DOHH2 (cell line): ENCODE results near the gene HDAC6.

Experiments used
- H3F3A ChIP-seq: fragments of 200-600 bp; sonication (generic), shearing (Covaris generic); 2 replicates; pipeline ENCODE4 v1.6.0; 2016; ENCODE audit warnings: antibody characterized with exemption, mild to moderate bottlenecking; ENCODE audit not compliant: control insufficient read depth, insufficient read depth
- H3K27ac ChIP-seq: fragments of 200-600 bp; sonication (generic); 2 replicates; pipeline ENCODE4 v1.5.1; 2014; ENCODE audit warnings: low read depth, mild to moderate bottlenecking, low read length, moderate library complexity
- H3K27me3 ChIP-seq: fragments of 200-600 bp; sonication (generic); 2 replicates; pipeline ENCODE4 v1.6.1; 2014; ENCODE audit warnings: mild to moderate bottlenecking, low read length, mixed read lengths; ENCODE audit not compliant: control insufficient read depth
- H3K36me3 ChIP-seq: fragments of 200-600 bp; sonication (generic); 2 replicates; pipeline ENCODE4 v1.6.1; 2014; ENCODE audit warnings: mild to moderate bottlenecking, low read length, moderate library complexity, mixed read lengths; ENCODE audit not compliant: control insufficient read depth
- H3K4me1 ChIP-seq: fragments of 200-600 bp; sonication (generic); 2 replicates; pipeline ENCODE4 v1.6.1; 2014; ENCODE audit warnings: mild to moderate bottlenecking, low read length, mixed read lengths; ENCODE audit not compliant: control insufficient read depth
- H3K4me2 ChIP-seq: fragments of 200-600 bp; sonication (generic); 2 replicates; pipeline ENCODE4 v1.6.0; 2014; ENCODE audit warnings: mild to moderate bottlenecking, low read length, moderate library complexity
- H3K4me3 ChIP-seq: fragments of 200-600 bp; sonication (generic); 2 replicates; pipeline ENCODE4 v1.5.1; 2014; ENCODE audit warnings: mild to moderate bottlenecking, low read length, mixed read lengths
- H3K79me2 ChIP-seq: fragments of 200-600 bp; sonication (generic); 2 replicates; pipeline ENCODE4 v1.6.1; 2014; ENCODE audit warnings: mild to moderate bottlenecking, low read length, mixed read lengths; ENCODE audit not compliant: control insufficient read depth
- H3K9me2 ChIP-seq: fragments of 200-600 bp; sonication (generic); replicated peaks from 2 replicates; pipeline ENCODE4 v1.6.1; 2014; ENCODE audit warnings: mild to moderate bottlenecking, low read length, mixed read lengths; ENCODE audit not compliant: control insufficient read depth
- H3K9me3 ChIP-seq: fragments of 200-600 bp; sonication (generic); 2 replicates; pipeline ENCODE4 v1.6.1; 2014; ENCODE audit warnings: antibody characterized with exemption, low read length, mixed read lengths; ENCODE audit not compliant: control insufficient read depth, insufficient read depth
- H4K20me1 ChIP-seq: fragments of 200-600 bp; sonication (generic); 2 replicates; pipeline ENCODE4 v1.6.0; 2014; ENCODE audit warnings: low read depth, mild to moderate bottlenecking, antibody characterized with exemption, low read length, moderate library complexity; ENCODE audit not compliant: control insufficient read depth, insufficient read depth
- CTCF ChIP-seq: fragments of 200-600 bp; sonication (generic); IDR thresholded peaks from one replicate; pipeline ENCODE4 v1.5.1; 2014; ENCODE audit warnings: antibody characterized with exemption, mild to moderate bottlenecking, low read depth, low read length; ENCODE audit not compliant: poor library complexity, severe bottlenecking
- EZH2phosphoT487 ChIP-seq: fragments of 200-600 bp; sonication (generic); IDR thresholded peaks from 2 replicates; pipeline ENCODE4 v1.6.1; 2017; ENCODE audit warnings: borderline replicate concordance, mild to moderate bottlenecking, antibody characterized with exemption, low read length, moderate library complexity, mixed read lengths

Gene HDAC6

GRCh38 chrX:48823053-48823452 is 21.2 kb downstream of the HDAC6 start:
- no peak overlapping the region for H3K4me2 ChIP-seq
- H3K4me3 ChIP-seq = no peak overlapping the region
- no peaks in the 10 kb centered on the region for H3K4me1 ChIP-seq
- H3K9me3 ChIP-seq = no peaks in the 10 kb centered on the region
- no peaks in the 10 kb centered on the region for H3K9me2 ChIP-seq
- TF ChIP-seq EZH2phosphoT487 (no peak), CTCF (no peak)
- no peaks in the 10 kb centered on the region for H3F3A ChIP-seq
- H4K20me1 ChIP-seq = no peaks in the 10 kb centered on the region
- no peaks in the 10 kb centered on the region for H3K79me2 ChIP-seq
- no peak overlapping the region for H3K27ac ChIP-seq
- H3K36me3 ChIP-seq = no peaks in the 10 kb centered on the region
- H3K27me3 ChIP-seq = no peaks in the 10 kb centered on the region

- no peak overlapping the region for H3K27ac ChIP-seq
- no peaks in the 10 kb centered on the region for H4K20me1 ChIP-seq
- no peak for TF ChIP-seq EZH2phosphoT487
- H3K9me2 ChIP-seq = no peaks in the 10 kb centered on the region
- no peak overlapping the region for H3K4me2 ChIP-seq
- H3F3A ChIP-seq = no peaks in the 10 kb centered on the region
- no peaks in the 10 kb centered on the region for H3K79me2 ChIP-seq
- H3K27me3 ChIP-seq = no peaks in the 10 kb centered on the region
- no peak overlapping the region for H3K4me3 ChIP-seq
- H3K4me1 ChIP-seq = no peaks in the 10 kb centered on the region
- H3K9me3 ChIP-seq = no peaks in the 10 kb centered on the region
- H3K36me3 ChIP-seq = no peaks in the 10 kb centered on the region
Measured at GRCh38 chrX:48824066-48824465, 22.2 kb downstream of the HDAC6 start.

GRCh38 chrX:48826135-48826875 is 24.4 kb downstream of the HDAC6 start, which contains the start of gene ERAS:
ERAS (plus strand) TSS chrX:48826513; CDS start chrX:48829124, 2,611 bp downstream.
- H3K4me2 ChIP-seq = no peak within 1 kb of the TSS
- no peak within 1 kb of the TSS for H3K4me3 ChIP-seq
- no peak within 1 kb of the TSS for H3K27ac ChIP-seq
- H4K20me1 ChIP-seq = no peaks in the 10 kb centered on the region
- H3K36me3 ChIP-seq = no peaks in the 10 kb centered on the region
- H3K9me2 ChIP-seq = no peaks in the 10 kb centered on the region
- no peaks in the 10 kb centered on the region for H3K79me2 ChIP-seq
- no peaks in the 10 kb centered on the region for H3F3A ChIP-seq
- H3K4me1 ChIP-seq = no peaks in the 10 kb centered on the region
- no peak for TF ChIP-seq EZH2phosphoT487
- peak; percentile 14 for TF ChIP-seq CTCF
- H3K9me3 ChIP-seq = no peaks in the 10 kb centered on the region
- H3K27me3 ChIP-seq = no peaks in the 10 kb centered on the region

- H3K4me2 ChIP-seq = no peak overlapping the region
- no peaks in the 10 kb centered on the region for H3K36me3 ChIP-seq
- H3K27ac ChIP-seq = no peak overlapping the region
- H3K4me3 ChIP-seq = no peak overlapping the region
- no peaks in the 10 kb centered on the region for H3K9me3 ChIP-seq
- H3K4me1 ChIP-seq = no peaks in the 10 kb centered on the region
- no peaks in the 10 kb centered on the region for H4K20me1 ChIP-seq
- no peaks in the 10 kb centered on the region for H3K9me2 ChIP-seq
- TF ChIP-seq EZH2phosphoT487 (no peak), CTCF (no peak)
- H3K79me2 ChIP-seq = no peaks in the 10 kb centered on the region
- no peaks in the 10 kb centered on the region for H3F3A ChIP-seq
- H3K27me3 ChIP-seq = no peaks in the 10 kb centered on the region
Measured at GRCh38 chrX:48826876-48827653, 25.2 kb downstream of the HDAC6 start.
